Thoracic aorta (tissue), 2 donors: Measurements from ENCODE around the gene RAB37. TPM values are rescaled to one million over a fixed set of nuclear protein-coding genes. Genes with fewer than 3 reads are reported as not detected.

ENCODE experiments used
- ATAC-seq: fragments of 150-250 bp; one replicate; pipeline ENCODE4 v1.8.0; 2017; ENCODE audit warnings: low read depth; ENCODE audit not compliant: insufficient number of reproducible peaks, low FRiP score
- DNase-seq: peaks from one replicate; pipeline ENCODE4 v3.0.0-alpha.2; 2020; ENCODE audit warnings: low spot score
- H3K27ac ChIP-seq, 2 donors: fragments of 200-600 bp; sonication (generic); 1 replicate in 1 of 2; 2 replicates in 1 of 2; pipeline ENCODE4 v1.5.1; 2016; ENCODE audit warnings: mild to moderate bottlenecking in 2 of 2, moderate library complexity in 2 of 2
- H3K27me3 ChIP-seq: fragments of 200-600 bp; sonication (generic); replicated peaks from 2 replicates; pipeline ENCODE4 v1.6.0; 2016; ENCODE audit warnings: mild to moderate bottlenecking; ENCODE audit not compliant: insufficient read depth
- H3K36me3 ChIP-seq: fragments of 200-600 bp; sonication (generic); one replicate; pipeline ENCODE4 v1.5.1; 2016
- H3K4me1 ChIP-seq, 2 donors: fragments of 200-600 bp; sonication (generic); 1 replicate in 1 of 2; 2 replicates in 1 of 2; pipeline versions ENCODE4 v1.5.1 to v1.6.0; 2016; ENCODE audit warnings: low read depth in 2 of 2, mild to moderate bottlenecking in 1 of 2; ENCODE audit not compliant: control insufficient read depth in 1 of 2
- H3K4me3 ChIP-seq: fragments of 200-600 bp; sonication (generic); 2 replicates; pipeline ENCODE4 v1.5.1; 2016; ENCODE audit warnings: mild to moderate bottlenecking
- H3K9me3 ChIP-seq: fragments of 200-600 bp; sonication (generic); 2 replicates; pipeline ENCODE4 v1.5.1; 2016
- total RNA-seq, 2 donors: library from RNA; depleted of rRNA; stranded (reverse); fragments of >200 nt; gene quantifications; one replicate each; pipeline versions ENCODE4 v1.1.0 to v1.2.3, GENCODE V29; 2016
- TF ChIP-seq, protein P1 (sequence below): fragments of 200-600 bp; sonication (generic); IDR thresholded peaks from one replicate; pipeline ENCODE4 v1.5.1; 2019; ENCODE audit warnings: antibody characterized with exemption

RAB37 gene
- total RNA-seq, 2 donors from 2014 or later: 2.2 to 3.2 TPM

DNA sequence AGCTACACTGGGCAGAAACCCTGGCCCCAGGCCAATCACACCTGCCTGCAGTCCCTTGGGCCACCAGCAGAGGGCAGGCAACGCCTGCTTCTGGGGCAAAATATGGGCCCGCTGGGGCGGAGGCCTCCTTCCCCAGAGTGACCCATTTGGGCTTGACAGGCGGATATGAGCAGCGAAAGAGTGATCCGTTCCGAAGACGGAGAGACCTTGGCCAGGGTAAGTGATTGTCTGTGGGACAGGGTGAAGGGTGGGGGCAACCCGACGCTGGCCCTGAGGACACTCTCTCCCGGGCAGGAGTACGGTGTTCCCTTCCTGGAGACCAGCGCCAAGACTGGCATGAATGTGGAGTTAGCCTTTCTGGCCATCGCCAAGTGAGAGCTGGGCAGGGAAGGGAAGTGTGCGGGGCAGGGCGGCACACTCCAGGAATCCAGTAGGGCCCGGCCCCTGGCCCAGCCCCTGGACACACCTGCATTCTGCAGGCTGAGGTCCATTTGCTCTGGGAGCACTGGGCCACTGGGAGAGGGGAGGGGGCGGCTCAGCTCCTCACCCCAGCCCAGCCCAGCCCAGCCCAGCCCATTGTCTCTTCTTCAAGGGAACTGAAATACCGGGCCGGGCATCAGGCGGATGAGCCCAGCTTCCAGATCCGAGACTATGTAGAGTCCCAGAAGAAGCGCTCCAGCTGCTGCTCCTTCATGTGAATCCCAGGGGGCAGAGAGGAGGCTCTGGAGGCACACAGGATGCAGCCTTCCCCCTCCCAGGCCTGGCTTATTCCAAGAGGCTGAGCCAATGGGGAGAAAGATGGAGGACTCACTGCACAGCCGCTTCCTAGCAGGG is 7.9 kb downstream of the RAB37 start:
- H3K27me3 ChIP-seq: no peaks in the 10 kb centered on the region
- DNase-seq (peak; percentile 63), ATAC-seq (peak; percentile 65)
- H3K4me1 ChIP-seq: peaks cover 6 to 24% of the 10 kb centered on the region in 2 donors
- peak overlapping the region; percentile 64 for H3K4me3 ChIP-seq
- no peaks in the 10 kb centered on the region for H3K9me3 ChIP-seq
- no peaks in the 10 kb centered on the region for H3K36me3 ChIP-seq
- peak overlapping the region; percentile 39 to 67 for H3K27ac ChIP-seq
- TF ChIP-seq, protein P1, sequence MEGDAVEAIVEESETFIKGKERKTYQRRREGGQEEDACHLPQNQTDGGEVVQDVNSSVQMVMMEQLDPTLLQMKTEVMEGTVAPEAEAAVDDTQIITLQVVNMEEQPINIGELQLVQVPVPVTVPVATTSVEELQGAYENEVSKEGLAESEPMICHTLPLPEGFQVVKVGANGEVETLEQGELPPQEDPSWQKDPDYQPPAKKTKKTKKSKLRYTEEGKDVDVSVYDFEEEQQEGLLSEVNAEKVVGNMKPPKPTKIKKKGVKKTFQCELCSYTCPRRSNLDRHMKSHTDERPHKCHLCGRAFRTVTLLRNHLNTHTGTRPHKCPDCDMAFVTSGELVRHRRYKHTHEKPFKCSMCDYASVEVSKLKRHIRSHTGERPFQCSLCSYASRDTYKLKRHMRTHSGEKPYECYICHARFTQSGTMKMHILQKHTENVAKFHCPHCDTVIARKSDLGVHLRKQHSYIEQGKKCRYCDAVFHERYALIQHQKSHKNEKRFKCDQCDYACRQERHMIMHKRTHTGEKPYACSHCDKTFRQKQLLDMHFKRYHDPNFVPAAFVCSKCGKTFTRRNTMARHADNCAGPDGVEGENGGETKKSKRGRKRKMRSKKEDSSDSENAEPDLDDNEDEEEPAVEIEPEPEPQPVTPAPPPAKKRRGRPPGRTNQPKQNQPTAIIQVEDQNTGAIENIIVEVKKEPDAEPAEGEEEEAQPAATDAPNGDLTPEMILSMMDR: peak; percentile 100

GRCh38 chr17:74745548-74746177 is 8.6 kb downstream of the RAB37 start:
- Histone ChIP-seq H3K27ac (peak overlapping the region in 1 of 2 donors; percentile 39), H3K27me3 (no peaks in the 10 kb centered on the region), H3K4me1 (peaks cover 11 to 31% of the 10 kb centered on the region in 2 donors), H3K9me3 (no peaks in the 10 kb centered on the region), H3K4me3 (no peak overlapping the region), H3K36me3 (no peaks in the 10 kb centered on the region)
- DNase-seq (no peak), ATAC-seq (no peak)
- TF ChIP-seq, protein P1: no peak

- H3K4me3 ChIP-seq: no peak overlapping the region
- H3K27me3 ChIP-seq: no peaks in the 10 kb centered on the region
- no peaks in the 10 kb centered on the region for H3K36me3 ChIP-seq
- H3K9me3 ChIP-seq: no peaks in the 10 kb centered on the region
- ATAC-seq (no peak), DNase-seq (no peak)
- H3K27ac ChIP-seq: no peak overlapping the region
- TF ChIP-seq, protein P1: no peak
- peaks cover 11 to 37% of the 10 kb centered on the region in 2 donors for H3K4me1 ChIP-seq
Measured at GRCh38 chr17:74746376-74746775, 9.3 kb downstream of the RAB37 start.

DNA sequence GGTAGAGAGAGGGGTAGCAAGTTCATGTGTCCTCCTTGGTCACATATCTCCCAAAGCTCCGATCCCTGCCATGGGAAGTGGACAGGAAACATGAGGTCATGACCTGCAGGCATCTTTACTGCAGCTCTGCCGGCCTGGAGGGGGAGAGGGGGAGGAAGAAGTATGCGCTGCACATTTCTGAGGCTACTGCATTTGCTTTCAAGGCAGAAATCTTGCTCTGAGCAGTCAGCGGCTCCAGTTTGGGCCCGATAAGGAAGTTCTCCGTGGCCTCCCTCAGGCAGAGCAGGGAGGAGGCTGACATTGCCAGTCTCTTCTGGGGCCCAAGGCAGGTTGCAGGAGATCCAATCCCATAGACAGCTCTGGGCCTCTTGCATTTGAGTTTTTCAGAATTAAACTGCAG is 9.9 kb downstream of the RAB37 start:
- H3K4me3 ChIP-seq: no peak overlapping the region
- DNase-seq (no peak), ATAC-seq (no peak)
- no peaks in the 10 kb centered on the region for H3K27me3 ChIP-seq
- peak overlapping the region in 1 of 2 donors; percentile 8 for H3K27ac ChIP-seq
- H3K36me3 ChIP-seq: no peaks in the 10 kb centered on the region
- H3K9me3 ChIP-seq: no peaks in the 10 kb centered on the region
- peaks cover 11 to 37% of the 10 kb centered on the region in 2 donors for H3K4me1 ChIP-seq
- TF ChIP-seq, protein P1: no peak

DNA sequence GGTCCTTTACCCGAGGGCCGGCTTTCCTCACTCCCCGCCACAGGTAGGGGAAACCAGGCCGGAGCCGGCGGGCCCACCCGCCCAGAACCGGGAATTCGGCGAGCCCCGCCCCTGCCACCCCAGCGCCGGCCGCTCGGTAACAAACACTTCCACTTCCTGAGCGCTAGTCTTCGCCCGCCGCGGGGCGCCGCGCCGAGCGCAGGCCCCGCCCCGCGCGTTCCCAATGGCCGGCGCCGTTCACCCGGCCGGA is 11.1 kb downstream of the RAB37 start:
- Histone ChIP-seq H3K4me1 (peaks cover 11 to 37% of the 10 kb centered on the region in 2 donors), H3K27me3 (no peaks in the 10 kb centered on the region), H3K27ac (peak overlapping the region; percentile 58 to 85), H3K9me3 (no peaks in the 10 kb centered on the region), H3K4me3 (peak overlapping the region; percentile 98), H3K36me3 (no peaks in the 10 kb centered on the region)
- ATAC-seq: peak; percentile 61
- no peak for DNase-seq
- TF ChIP-seq, protein P1: peak; percentile 29
